Measurements from ENCODE around the gene NOTUM. TPM values are rescaled to one million over a fixed set of nuclear protein-coding genes. Genes with fewer than 3 reads are reported as not detected.

NOTUM gene
- total and polyA plus RNA-seq, 8 donors, result 0.37 to 3.8 (median 0.58) TPM; not detected in 3

GRCh38 chr17:81922566-81923301 is 38.3 kb downstream of the NOTUM start:
- peak overlapping the region; percentile 29 to 99 (median 98) for H3K27ac ChIP-seq
- no peaks in the 10 kb centered on the region for H3K27me3 ChIP-seq
- intact Hi-C loops (cut with DNase I; ENCODE audit: low total_unique reads), result no loop called here
- H3K36me3 ChIP-seq, result peaks cover 23 to 39% (median 30%) of the 10 kb centered on the region in 4 donors
- DNase-seq, result no peak
- no peaks in the 10 kb centered on the region for H3K9me3 ChIP-seq
- H3K4me3 ChIP-seq, result peak overlapping the region; percentile 28 to 41 (median 36)
- no peak for TF ChIP-seq POLR2A (IDR thresholded peaks at IDR 0.05)
- TF ChIP-seq EP300 (IDR thresholded peaks at IDR 0.05), result no peak
- 81 to 90% (median 88%) methylated on average over 42 to 58 of the region's 58 CpGs for WGBS, 5 donors
- H3K4me1 ChIP-seq, result peaks cover 59 to 89% (median 81%) of the 10 kb centered on the region in 4 donors

GRCh38 chr17:81921996-81922565 is 38.9 kb downstream of the NOTUM start:
- TF ChIP-seq EP300 (IDR thresholded peaks at IDR 0.05) (no peak), POLR2A (IDR thresholded peaks at IDR 0.05) (no peak)
- WGBS, 5 donors, result 94 to 96% (median 94%) methylated on average over 21 to 23 of the region's 23 CpGs
- Histone ChIP-seq H3K4me1 (peaks cover 62 to 94% (median 84%) of the 10 kb centered on the region in 4 donors), H3K36me3 (peaks cover 23 to 39% (median 30%) of the 10 kb centered on the region in 4 donors), H3K27me3 (no peaks in the 10 kb centered on the region), H3K4me3 (peak overlapping the region in 2 of 4 donors; percentile 38 to 41), H3K9me3 (no peaks in the 10 kb centered on the region), H3K27ac (peak overlapping the region in 3 of 5 donors; percentile 79 to 99 (median 98))
- intact Hi-C loops (cut with DNase I; ENCODE audit: low total_unique reads), result no loop called here
- DNase-seq, result no peak

GRCh38 chr17:81921537-81921862 is 39.5 kb downstream of the NOTUM start:
- WGBS, 5 donors, result 75 to 86% (median 81%) methylated on average over 3 of the region's 3 CpGs
- H3K4me1 ChIP-seq, result peaks cover 68 to 97% (median 90%) of the 10 kb centered on the region in 4 donors
- no peaks in the 10 kb centered on the region for H3K9me3 ChIP-seq
- H3K36me3 ChIP-seq, result peaks cover 23 to 39% (median 30%) of the 10 kb centered on the region in 4 donors
- peak overlapping the region in 2 of 5 donors; percentile 98 to 99 for H3K27ac ChIP-seq
- no peaks in the 10 kb centered on the region for H3K27me3 ChIP-seq
- TF ChIP-seq, protein P1, sequence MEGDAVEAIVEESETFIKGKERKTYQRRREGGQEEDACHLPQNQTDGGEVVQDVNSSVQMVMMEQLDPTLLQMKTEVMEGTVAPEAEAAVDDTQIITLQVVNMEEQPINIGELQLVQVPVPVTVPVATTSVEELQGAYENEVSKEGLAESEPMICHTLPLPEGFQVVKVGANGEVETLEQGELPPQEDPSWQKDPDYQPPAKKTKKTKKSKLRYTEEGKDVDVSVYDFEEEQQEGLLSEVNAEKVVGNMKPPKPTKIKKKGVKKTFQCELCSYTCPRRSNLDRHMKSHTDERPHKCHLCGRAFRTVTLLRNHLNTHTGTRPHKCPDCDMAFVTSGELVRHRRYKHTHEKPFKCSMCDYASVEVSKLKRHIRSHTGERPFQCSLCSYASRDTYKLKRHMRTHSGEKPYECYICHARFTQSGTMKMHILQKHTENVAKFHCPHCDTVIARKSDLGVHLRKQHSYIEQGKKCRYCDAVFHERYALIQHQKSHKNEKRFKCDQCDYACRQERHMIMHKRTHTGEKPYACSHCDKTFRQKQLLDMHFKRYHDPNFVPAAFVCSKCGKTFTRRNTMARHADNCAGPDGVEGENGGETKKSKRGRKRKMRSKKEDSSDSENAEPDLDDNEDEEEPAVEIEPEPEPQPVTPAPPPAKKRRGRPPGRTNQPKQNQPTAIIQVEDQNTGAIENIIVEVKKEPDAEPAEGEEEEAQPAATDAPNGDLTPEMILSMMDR (IDR thresholded peaks at IDR 0.05), result no peak
- no peak for TF ChIP-seq POLR2AphosphoS5 (IDR thresholded peaks at IDR 0.05)
- no peak for TF ChIP-seq EP300 (IDR thresholded peaks at IDR 0.05)
- no peak for DNase-seq
- no peak overlapping the region for H3K4me3 ChIP-seq
- intact Hi-C loops (cut with DNase I; ENCODE audit: low total_unique reads), result no loop called here

GRCh38 chr17:81920612-81921536 is 40.1 kb downstream of the NOTUM start:
- WGBS, 5 donors, result 81 to 90% (median 86%) methylated on average over 31 to 33 of the region's 33 CpGs
- H3K27ac ChIP-seq, result peak overlapping the region; percentile 34 to 98 (median 84)
- no peak for DNase-seq
- peaks cover 65 to 97% (median 91%) of the 10 kb centered on the region in 4 donors for H3K4me1 ChIP-seq
- no peaks in the 10 kb centered on the region for H3K9me3 ChIP-seq
- no peak for TF ChIP-seq EP300 (IDR thresholded peaks at IDR 0.05)
- TF ChIP-seq POLR2A (IDR thresholded peaks at IDR 0.05), result no peak
- TF ChIP-seq, protein P1 (IDR thresholded peaks at IDR 0.05), result no peak
- TF ChIP-seq POLR2AphosphoS5 (IDR thresholded peaks at IDR 0.05), result no peak
- H3K36me3 ChIP-seq, result peaks cover 23 to 42% (median 32%) of the 10 kb centered on the region in 4 donors
- H3K4me3 ChIP-seq, result no peak overlapping the region
- intact Hi-C loops (cut with DNase I; ENCODE audit: low total_unique reads), result no loop called here
- no peaks in the 10 kb centered on the region for H3K27me3 ChIP-seq
